ENCODE measurements around the gene RPH3AL.
"Not testable (repeated sequence)": the region's sequence is repeated elsewhere in the genome, so short reads cannot be mapped to it uniquely, and the experiment has no call there.

The RPH3AL gene

GRCh38 chr17:171871-172270 is 180.7 kb downstream of the RPH3AL start:
- H3K27ac ChIP-seq: no peak overlapping the region
- TF ChIP-seq CTCF (conservative IDR thresholded peaks at IDR 0.05): no peak

- TF ChIP-seq CTCF (conservative IDR thresholded peaks at IDR 0.05): no peak
- no peak overlapping the region for H3K27ac ChIP-seq
Observed at GRCh38 chr17:170130-170670, 182.4 kb downstream of the RPH3AL start.

GRCh38 chr17:168614-169013 is 184.0 kb downstream of the RPH3AL start:
- H3K27ac ChIP-seq: not testable (repeated sequence)

GRCh38 chr17:165939-166338 is 186.7 kb downstream of the RPH3AL start:
- no peak overlapping the region for H3K27ac ChIP-seq
- no peak for TF ChIP-seq CTCF (conservative IDR thresholded peaks at IDR 0.05)

GRCh38 chr17:164303-165235 is 188.0 kb downstream of the RPH3AL start:
- TF ChIP-seq CTCF (conservative IDR thresholded peaks at IDR 0.05): peak; percentile 79
- H3K27ac ChIP-seq: no peak overlapping the region; the same call in 1 of the 2 replicates

- TF ChIP-seq CTCF (conservative IDR thresholded peaks at IDR 0.05): no peak
- H3K27ac ChIP-seq: no peak overlapping the region; the same call in 1 of the 2 replicates
Observed at GRCh38 chr17:163514-164098, 189.0 kb downstream of the RPH3AL start.

- no peak overlapping the region for H3K27ac ChIP-seq
- no peak for TF ChIP-seq CTCF (conservative IDR thresholded peaks at IDR 0.05)
Observed at GRCh38 chr17:162689-163088, 189.9 kb downstream of the RPH3AL start.

All from VCaP (cell line).